ENCODE results near the gene GADD45G.

DNA sequence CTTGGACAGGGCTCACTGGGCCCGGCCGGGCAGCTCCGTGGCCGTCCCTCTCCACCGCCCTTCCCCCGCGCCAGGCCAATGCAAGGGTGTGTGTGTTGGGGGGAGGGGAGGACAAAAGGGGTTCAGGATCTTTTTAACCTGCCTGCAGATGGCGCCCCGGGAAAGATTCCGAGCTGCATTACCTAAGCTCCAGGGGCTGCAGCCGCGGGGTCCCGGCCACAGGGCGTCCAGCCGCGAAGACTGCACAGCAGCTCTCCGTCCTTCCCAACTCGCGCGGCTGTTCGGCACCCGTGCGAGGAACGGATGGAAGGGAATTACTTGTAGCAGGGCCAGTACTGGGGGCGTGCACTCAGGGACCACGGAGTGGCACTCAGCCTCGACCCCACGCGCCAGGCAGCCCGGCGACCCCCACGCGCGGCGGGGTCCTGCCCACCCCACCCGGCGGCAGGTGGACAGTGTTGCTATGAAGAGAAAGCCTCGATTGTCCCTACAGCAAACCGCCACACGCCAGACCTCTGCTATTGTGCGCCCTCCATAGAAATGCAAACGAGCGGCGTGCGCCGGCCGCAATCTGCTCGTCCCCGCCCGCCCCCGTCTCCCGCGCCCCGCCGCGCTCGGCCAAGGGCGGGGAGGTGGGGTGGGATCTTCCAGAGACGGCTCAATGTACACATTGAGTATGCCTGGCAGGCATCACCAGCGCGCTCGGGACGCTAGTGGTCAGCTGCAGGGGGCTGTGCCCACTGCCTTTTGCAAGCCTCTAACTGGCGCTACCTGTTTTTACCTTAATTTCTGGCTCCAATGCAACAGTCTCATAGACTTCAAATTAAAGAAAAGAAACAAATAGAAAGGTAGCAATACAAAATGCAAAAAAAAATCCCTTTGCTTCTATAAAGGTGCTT is 796 bp upstream of the GADD45G start:
- peak; percentile 52 for TF ChIP-seq CTCF (IDR thresholded peaks at IDR 0.05)
- no peak for TF ChIP-seq CHD2 (IDR thresholded peaks at IDR 0.05; ENCODE audit: low read length, partially characterized antibody)
- TF ChIP-seq MAX (IDR thresholded peaks at IDR 0.05), result peak; percentile 56; the same call in 1 of the 2 replicates
- TF ChIP-seq EP300 (IDR thresholded peaks at IDR 0.05), result no peak
- TF ChIP-seq EHMT2 (IDR thresholded peaks at IDR 0.05; ENCODE audit: low read depth), result no peak
- TF ChIP-seq, protein P1, sequence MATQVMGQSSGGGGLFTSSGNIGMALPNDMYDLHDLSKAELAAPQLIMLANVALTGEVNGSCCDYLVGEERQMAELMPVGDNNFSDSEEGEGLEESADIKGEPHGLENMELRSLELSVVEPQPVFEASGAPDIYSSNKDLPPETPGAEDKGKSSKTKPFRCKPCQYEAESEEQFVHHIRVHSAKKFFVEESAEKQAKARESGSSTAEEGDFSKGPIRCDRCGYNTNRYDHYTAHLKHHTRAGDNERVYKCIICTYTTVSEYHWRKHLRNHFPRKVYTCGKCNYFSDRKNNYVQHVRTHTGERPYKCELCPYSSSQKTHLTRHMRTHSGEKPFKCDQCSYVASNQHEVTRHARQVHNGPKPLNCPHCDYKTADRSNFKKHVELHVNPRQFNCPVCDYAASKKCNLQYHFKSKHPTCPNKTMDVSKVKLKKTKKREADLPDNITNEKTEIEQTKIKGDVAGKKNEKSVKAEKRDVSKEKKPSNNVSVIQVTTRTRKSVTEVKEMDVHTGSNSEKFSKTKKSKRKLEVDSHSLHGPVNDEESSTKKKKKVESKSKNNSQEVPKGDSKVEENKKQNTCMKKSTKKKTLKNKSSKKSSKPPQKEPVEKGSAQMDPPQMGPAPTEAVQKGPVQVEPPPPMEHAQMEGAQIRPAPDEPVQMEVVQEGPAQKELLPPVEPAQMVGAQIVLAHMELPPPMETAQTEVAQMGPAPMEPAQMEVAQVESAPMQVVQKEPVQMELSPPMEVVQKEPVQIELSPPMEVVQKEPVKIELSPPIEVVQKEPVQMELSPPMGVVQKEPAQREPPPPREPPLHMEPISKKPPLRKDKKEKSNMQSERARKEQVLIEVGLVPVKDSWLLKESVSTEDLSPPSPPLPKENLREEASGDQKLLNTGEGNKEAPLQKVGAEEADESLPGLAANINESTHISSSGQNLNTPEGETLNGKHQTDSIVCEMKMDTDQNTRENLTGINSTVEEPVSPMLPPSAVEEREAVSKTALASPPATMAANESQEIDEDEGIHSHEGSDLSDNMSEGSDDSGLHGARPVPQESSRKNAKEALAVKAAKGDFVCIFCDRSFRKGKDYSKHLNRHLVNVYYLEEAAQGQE (IDR thresholded peaks at IDR 0.05), result no peak
- TF ChIP-seq POLR2AphosphoS2 (conservative IDR thresholded peaks at IDR 0.05; ENCODE audit: low read length), result no peak
- TF ChIP-seq SMC3 (IDR thresholded peaks at IDR 0.05), result peak; percentile 80
- no peak for TF ChIP-seq CHD4 (IDR thresholded peaks at IDR 0.05; ENCODE audit: borderline replicate concordance)
- no peak for TF ChIP-seq JUN (IDR thresholded peaks at IDR 0.05)
- no peak for TF ChIP-seq MAZ (IDR thresholded peaks at IDR 0.05; ENCODE audit: borderline replicate concordance, low read depth, low read length)
- no peak for TF ChIP-seq NFE2L2 (conservative IDR thresholded peaks at IDR 0.05; ENCODE audit: low read length)
- TF ChIP-seq HOXB13 (CRISPR knock-in tag; IDR thresholded peaks at IDR 0.05; ENCODE audit: low read depth), result no peak
- no peak for TF ChIP-seq POLR2A (IDR thresholded peaks at IDR 0.05; ENCODE audit: low read length)

Data from A549 (cell line).